RPMI7951 (cell line): ENCODE measurements around the gene DMRT1. TPM values are rescaled to one million over a fixed set of nuclear protein-coding genes. Genes with fewer than 3 reads are reported as not detected.

ENCODE experiments used
- DNase-seq: peaks from one replicate; pipeline ENCODE4 v3.0.0-alpha.2; 2012; ENCODE audit warnings: low read depth
- total RNA-seq: library from RNA; depleted of rRNA; stranded (reverse); fragments of >200 nt; shearing (Covaris generic); gene quantifications from 2 replicates; pipeline ENCODE4 v1.2.3, GENCODE V29; 2014

DMRT1 gene
- total RNA-seq, 1 experiment from 2014 or later: not detected

DNA sequence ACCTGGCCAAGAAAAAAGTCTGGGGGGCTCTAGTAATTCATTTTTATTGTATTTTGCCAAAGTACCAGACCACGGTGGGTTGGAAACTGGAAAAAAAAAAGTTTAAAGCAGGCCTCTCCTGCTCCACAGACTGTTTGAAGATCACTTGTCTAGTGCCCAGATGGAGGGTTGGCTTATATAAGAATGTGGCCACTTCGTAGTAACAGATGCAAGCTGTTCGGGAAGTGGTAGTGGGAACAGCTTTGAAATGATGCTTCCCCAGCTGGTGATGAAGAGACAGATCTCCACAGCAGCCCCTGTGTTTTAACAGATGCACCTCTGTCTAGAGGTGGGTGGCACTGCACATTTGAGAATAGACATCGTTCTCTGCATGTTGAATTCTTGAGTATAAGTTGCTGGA is 80.7 kb downstream of the DMRT1 start:
- DNase-seq: no peak

GRCh38 chr9:922731-923130 is 81.2 kb downstream of the DMRT1 start:
- DNase-seq: no peak

DNA sequence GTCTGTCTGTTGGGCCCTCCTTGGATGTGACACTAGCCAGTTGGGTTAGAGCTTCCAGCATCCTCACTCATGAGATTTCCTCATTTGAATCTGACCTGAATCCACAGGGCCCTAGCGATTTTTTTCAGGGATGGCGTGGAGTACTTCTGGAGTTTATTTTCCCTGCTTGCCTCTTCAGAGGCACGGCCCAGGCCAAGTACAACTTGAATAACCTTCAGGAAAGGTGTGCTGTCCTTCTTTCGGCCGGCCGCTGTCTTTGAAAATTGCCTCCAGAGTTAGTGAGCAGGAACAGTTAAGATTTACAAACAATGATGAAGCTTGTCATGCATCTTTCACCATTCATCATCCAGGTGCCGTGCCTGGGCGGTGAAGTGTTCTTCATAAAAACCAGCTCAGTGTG is 85.5 kb downstream of the DMRT1 start:
- DNase-seq: no peak

DNA sequence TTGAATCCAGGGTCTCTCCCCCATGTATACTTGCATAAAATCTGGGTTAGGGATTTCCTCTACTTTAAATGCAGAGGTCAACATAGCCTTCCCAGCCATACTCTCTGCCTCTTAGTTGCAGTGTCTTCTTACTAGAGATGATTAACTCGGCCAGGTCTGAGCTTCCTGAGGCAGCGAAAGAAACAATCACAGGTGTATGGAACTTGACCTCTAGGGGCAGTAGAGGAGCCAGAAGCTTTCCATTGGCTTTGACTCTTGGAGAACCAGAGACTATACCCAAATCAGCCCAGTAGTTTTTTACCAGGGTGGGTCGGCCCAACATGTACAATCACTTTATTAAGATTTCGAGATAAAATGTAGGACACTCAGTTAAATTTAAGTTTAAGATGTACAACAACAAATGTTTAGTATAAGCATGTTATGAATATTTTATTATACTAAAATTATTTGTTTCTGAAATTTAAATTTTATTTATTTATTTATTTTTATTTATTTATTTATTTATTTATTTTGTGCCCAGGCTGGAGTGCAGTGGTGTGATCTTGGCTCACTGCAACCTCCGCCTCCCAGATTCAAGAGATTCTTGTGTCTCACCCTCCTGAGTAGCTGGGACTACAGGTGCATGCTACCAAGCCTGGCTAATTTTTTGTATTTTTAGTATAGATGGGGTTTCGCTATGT is 87.0 kb downstream of the DMRT1 start:
- DNase-seq: no peak

DNA sequence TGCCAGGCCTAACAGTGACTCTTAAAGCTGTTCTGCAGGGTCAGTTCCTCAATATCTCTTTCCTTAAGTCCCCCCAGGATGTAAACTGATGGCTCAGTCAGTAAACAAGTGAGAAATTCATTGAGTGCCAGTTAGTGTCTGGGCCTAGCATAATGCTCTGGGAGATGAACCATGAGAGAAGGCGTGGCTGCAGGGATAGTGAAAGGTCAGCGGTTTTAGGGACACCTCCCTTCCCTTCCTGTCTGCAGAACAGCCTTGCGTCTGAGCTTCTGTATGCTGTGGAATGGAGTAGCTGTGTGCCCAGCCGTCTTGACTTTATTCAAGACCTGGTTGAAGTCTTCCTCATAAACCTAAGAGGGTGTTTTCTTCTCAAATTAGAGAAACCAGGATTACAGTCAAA is 88.2 kb downstream of the DMRT1 start:
- DNase-seq: no peak

DNA sequence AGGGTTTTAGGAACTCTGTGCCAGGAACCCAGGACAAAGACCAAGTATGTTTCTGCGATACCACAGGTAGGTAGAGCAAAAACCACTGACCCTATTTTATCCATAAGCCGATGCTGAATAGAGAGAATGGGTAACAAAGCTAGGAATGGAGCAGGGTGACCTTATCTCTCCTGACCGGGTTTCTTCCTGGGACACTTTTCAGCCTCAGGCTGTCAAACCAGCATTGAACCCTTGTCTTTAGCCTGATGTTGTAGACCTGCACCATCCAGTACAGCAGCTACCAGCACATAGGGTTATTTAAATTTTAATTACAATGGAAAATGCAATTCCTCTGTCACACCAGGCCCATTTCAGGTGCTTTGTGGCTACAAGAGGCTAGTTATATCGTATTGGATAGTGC is 91.9 kb downstream of the DMRT1 start:
- no peak for DNase-seq

DNA sequence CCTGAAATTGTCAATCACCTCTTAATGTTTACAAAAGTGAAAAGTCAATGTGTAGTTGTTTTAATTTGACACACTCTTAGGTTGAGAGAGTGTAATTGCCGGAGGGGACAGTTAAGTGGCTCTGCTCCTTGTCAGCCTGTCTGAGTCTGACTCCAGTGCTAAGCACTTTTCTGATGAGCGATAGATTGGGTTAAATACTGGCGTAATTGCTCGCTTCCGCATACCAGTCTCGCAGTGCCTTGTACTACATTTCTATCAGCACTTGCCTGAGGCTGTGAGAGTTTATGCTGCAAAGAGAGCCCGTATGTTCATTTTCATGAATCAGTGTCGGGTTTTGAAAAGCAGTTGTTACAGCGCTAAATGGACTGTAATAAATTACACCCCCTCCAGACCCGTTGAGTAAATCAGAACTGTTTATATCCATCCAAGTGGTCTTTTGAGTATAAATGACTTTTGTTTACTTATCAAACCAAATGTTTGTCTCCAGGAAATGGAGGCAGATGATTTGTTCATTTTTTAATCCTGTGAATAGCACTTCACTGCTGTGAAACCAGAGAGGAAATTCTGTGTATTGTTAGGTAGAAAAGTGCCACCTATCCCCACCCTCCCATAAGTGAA is 94.0 kb downstream of the DMRT1 start:
- DNase-seq: peak; percentile 3

DNA sequence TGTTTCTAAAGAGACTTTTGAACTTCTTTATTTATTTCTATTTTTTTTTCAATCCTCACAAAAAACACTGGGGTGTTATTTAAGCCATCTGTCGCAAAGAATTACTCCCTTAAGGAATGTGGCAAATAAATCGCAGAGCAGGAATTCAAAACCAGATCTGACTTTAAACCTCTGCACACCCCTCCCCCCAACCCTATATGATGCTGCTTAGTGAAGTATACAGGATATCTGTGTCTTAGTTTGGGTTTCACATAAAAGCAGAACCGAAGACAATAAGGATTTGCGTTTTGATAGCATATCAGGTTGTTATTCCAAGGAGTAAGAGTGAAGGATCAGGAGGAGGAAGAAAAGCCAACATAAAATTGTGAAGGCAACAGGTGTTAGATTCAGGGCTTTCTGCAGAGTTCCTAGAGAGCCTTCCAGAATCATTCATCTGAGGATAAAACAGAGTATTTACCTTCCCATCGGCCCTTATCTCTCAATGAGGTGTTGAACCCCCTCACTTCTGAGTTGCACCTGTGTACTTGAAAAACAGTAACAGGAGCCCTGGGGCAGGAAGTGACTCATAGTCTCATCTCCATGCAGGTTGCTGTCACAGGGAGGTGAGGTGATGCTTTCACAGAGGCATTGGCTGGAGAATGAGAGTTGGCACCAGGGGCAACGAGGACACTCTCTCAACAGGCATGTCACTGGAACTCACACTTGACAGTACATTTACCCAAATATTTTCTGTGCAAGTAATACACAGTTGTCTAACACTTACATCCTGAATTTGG is 101.5 kb downstream of the DMRT1 start:
- DNase-seq: no peak

- DNase-seq: no peak
These were observed 106.5 kb downstream of the DMRT1 start for GRCh38 chr9:947985-948384.

DNA sequence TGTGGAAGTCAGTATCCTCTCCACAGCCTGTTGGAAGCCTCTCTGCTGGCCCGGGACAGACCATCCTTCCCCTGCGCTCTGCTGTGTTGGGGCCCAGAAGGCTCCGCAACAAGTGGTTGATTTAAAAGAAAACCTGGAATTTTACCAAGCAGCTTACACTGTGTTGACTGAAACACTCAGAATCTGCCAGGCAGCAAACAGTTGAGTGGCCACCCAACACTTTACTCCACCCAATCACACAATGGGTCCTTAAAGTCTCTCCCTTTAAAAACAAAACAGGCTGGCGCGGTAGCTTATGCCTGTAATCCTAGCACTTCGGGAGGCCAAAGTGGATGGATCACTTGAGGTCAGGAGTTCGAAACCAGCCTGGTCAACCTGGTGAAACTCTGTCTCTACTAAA is 107.0 kb downstream of the DMRT1 start:
- no peak for DNase-seq

- no peak for DNase-seq
These were observed 108.6 kb downstream of the DMRT1 start for GRCh38 chr9:950139-950538.

GRCh38 chr9:952546-952945 is 111.0 kb downstream of the DMRT1 start:
- DNase-seq: no peak

- no peak for DNase-seq
These were observed 117.6 kb downstream of the DMRT1 start for GRCh38 chr9:959105-959504.

DNA sequence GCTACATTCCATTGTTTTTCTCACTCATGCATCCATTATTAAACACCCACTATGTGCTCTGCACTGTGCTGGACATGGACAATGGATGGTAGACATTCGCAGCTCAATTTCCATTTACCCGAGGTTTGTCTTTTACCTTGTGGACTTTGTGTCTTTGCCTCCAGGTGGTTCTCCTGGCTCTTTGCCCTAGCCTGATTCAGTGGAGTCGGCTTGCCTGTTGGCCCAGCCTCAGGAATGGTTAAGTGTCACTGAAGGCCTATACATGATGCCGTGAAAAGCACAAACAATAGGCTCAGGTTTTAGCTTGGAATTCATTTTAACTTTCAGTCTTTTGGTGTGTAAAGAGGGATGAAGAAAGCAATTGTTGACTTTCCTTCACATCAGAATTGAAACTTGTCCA is 118.4 kb downstream of the DMRT1 start:
- DNase-seq: no peak

DNA sequence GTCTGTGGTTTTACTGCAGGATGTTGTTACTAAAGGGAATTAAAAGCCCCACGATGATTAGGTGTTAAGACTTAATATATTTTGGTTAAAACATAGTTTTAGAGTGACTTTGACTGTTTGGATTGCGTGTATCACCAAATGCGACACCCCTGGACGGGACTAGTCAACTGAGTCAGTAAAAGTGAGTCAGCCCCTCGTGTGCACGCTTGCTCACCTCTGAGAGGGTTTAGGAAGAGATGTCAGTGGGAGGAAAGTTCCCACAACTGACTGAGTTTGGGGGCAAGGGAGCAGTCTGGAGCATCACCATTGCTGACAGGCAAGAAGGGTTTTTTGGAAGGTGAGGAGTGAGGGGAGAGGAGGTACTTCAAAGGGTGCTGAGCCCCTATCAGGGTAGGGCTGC is 120.5 kb downstream of the DMRT1 start:
- DNase-seq: no peak

GRCh38 chr9:965497-965896 is 124.0 kb downstream of the DMRT1 start:
- no peak for DNase-seq

GRCh38 chr9:966870-967269 is 125.4 kb downstream of the DMRT1 start:
- DNase-seq: no peak

DNA sequence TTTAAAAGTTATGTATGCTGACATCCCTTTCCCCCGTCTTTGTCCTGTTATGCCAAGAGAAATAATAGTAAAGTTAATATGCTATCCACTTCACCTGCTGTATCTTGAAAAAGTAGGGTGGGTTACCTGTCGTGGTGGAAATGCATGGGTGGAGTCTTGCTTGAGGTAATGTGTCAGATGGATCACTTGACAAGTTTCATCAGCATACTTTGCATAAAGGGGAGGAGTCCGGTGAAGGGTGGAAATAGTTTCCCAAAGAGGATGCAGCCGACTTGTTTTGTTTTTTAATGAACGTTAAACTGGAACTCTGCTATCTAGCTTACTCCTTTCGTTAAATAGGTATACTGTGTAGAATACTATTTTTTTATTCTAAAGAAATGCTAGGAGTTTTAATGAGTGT is 125.9 kb downstream of the DMRT1 start:
- no peak for DNase-seq

GRCh38 chr9:967903-968641 is 126.6 kb downstream of the DMRT1 start:
- DNase-seq: peak; percentile 7

DNA sequence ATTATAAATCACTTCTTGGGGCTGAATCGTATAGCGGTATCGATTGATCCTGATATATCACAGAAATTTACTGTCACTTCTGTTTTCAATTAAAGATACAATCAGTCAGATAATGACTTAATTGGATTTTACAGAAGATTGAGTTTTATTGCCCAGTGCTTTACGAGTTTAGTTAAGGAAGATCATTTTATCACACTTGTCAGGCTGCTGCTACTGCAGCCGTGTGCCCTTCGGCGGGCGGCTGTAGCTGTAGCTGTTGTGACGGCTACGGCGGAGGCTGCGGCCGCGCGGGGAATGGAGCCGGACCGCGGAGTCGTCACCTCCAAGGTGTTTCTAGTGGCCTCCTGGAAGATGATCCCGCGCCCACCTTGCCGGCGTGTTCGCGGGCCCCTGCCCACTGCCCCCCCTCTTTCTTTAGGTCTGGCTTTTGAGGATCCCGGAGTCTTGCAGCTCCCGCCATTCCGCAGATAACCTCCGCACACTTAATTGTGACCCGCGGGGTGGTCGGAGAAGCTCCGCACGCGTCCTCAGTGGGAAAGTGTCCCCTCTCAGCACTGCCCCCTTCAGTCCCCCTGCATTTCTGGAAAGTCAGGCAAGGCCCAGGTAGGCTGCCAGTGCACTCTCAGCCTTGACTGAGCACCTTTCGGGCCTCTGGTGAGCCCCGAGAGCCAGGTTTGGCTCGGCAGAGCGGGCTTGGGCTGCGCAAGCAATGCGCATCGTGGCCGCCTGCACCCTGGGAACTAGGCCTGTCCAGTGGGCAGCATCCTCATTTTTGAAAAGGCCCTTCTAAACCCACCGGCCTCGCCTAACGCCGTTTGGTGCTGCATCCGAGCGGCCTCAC is 128.0 kb downstream of the DMRT1 start:
- DNase-seq: no peak
